Measurements from ENCODE around the gene TTLL5.

The TTLL5 gene

GRCh38 chr14:75858362-75858761 is 197.3 kb downstream of the TTLL5 start:
- Histone ChIP-seq H3K27ac (ENCODE audit: low read depth, low read length) (no peak overlapping the region), H3K4me1 (ENCODE audit: control insufficient read depth, insufficient read depth, low read length) (peaks cover 12% of the 10 kb centered on the region), H3K9ac (ENCODE audit: low read length) (no peak overlapping the region), H3K36me3 (ENCODE audit: control insufficient read depth, insufficient read depth, low read length) (peaks cover 2% of the 10 kb centered on the region), H3K27me3 (ENCODE audit: control insufficient read depth, insufficient read depth, low read length) (no peaks in the 10 kb centered on the region), H3K4me3 (ENCODE audit: low read length) (no peak overlapping the region)

GRCh38 chr14:75859746-75860145 is 198.7 kb downstream of the TTLL5 start:
- Histone ChIP-seq H3K27me3 (ENCODE audit: control insufficient read depth, insufficient read depth, low read length) (no peaks in the 10 kb centered on the region), H3K9ac (ENCODE audit: low read length) (no peak overlapping the region), H3K4me3 (ENCODE audit: low read length) (no peak overlapping the region), H3K4me1 (ENCODE audit: control insufficient read depth, insufficient read depth, low read length) (peaks cover 12% of the 10 kb centered on the region), H3K27ac (ENCODE audit: low read depth, low read length) (peak overlapping the region; percentile 20), H3K36me3 (ENCODE audit: control insufficient read depth, insufficient read depth, low read length) (peaks cover 2% of the 10 kb centered on the region)

- Histone ChIP-seq H3K4me3 (ENCODE audit: low read length) (no peak overlapping the region), H3K36me3 (ENCODE audit: control insufficient read depth, insufficient read depth, low read length) (peaks cover 2% of the 10 kb centered on the region), H3K4me1 (ENCODE audit: control insufficient read depth, insufficient read depth, low read length) (peaks cover 12% of the 10 kb centered on the region), H3K27ac (ENCODE audit: low read depth, low read length) (peak overlapping the region; percentile 40), H3K27me3 (ENCODE audit: control insufficient read depth, insufficient read depth, low read length) (no peaks in the 10 kb centered on the region), H3K9ac (ENCODE audit: low read length) (no peak overlapping the region)
Measured at GRCh38 chr14:75860561-75861160, 199.6 kb downstream of the TTLL5 start.

GRCh38 chr14:75861161-75861621 is 200.1 kb downstream of the TTLL5 start:
- Histone ChIP-seq H3K4me1 (ENCODE audit: control insufficient read depth, insufficient read depth, low read length) (peaks cover 12% of the 10 kb centered on the region), H3K27me3 (ENCODE audit: control insufficient read depth, insufficient read depth, low read length) (no peaks in the 10 kb centered on the region), H3K4me3 (ENCODE audit: low read length) (peak overlapping the region; percentile 15), H3K27ac (ENCODE audit: low read depth, low read length) (peak overlapping the region; percentile 40), H3K36me3 (ENCODE audit: control insufficient read depth, insufficient read depth, low read length) (peaks cover 2% of the 10 kb centered on the region), H3K9ac (ENCODE audit: low read length) (no peak overlapping the region)

GRCh38 chr14:75863221-75863620 is 202.2 kb downstream of the TTLL5 start:
- Histone ChIP-seq H3K36me3 (ENCODE audit: control insufficient read depth, insufficient read depth, low read length) (peaks cover 2% of the 10 kb centered on the region), H3K27me3 (ENCODE audit: control insufficient read depth, insufficient read depth, low read length) (no peaks in the 10 kb centered on the region), H3K4me3 (ENCODE audit: low read length) (no peak overlapping the region), H3K4me1 (ENCODE audit: control insufficient read depth, insufficient read depth, low read length) (peaks cover 24% of the 10 kb centered on the region), H3K9ac (ENCODE audit: low read length) (no peak overlapping the region), H3K27ac (ENCODE audit: low read depth, low read length) (no peak overlapping the region)

- no peaks in the 10 kb centered on the region for H3K27me3 ChIP-seq (ENCODE audit: control insufficient read depth, insufficient read depth, low read length)
- H3K4me1 ChIP-seq (ENCODE audit: control insufficient read depth, insufficient read depth, low read length), result peaks cover 30% of the 10 kb centered on the region
- H3K36me3 ChIP-seq (ENCODE audit: control insufficient read depth, insufficient read depth, low read length), result peaks cover 2% of the 10 kb centered on the region
- H3K4me3 ChIP-seq (ENCODE audit: low read length), result no peak overlapping the region
- no peak overlapping the region for H3K27ac ChIP-seq (ENCODE audit: low read depth, low read length)
- no peak overlapping the region for H3K9ac ChIP-seq (ENCODE audit: low read length)
Measured at GRCh38 chr14:75864352-75864751, 203.3 kb downstream of the TTLL5 start.

- H3K4me1 ChIP-seq (ENCODE audit: control insufficient read depth, insufficient read depth, low read length), result peaks cover 26% of the 10 kb centered on the region
Measured at GRCh38 chr14:75865531-75865930, 204.5 kb downstream of the TTLL5 start.

GRCh38 chr14:75866970-75867369 is 205.9 kb downstream of the TTLL5 start:
- no peaks in the 10 kb centered on the region for H3K36me3 ChIP-seq (ENCODE audit: control insufficient read depth, insufficient read depth, low read length)
- H3K27me3 ChIP-seq (ENCODE audit: control insufficient read depth, insufficient read depth, low read length), result no peaks in the 10 kb centered on the region
- H3K9ac ChIP-seq (ENCODE audit: low read length), result no peak overlapping the region
- H3K4me1 ChIP-seq (ENCODE audit: control insufficient read depth, insufficient read depth, low read length), result peaks cover 18% of the 10 kb centered on the region
- no peak overlapping the region for H3K4me3 ChIP-seq (ENCODE audit: low read length)
- H3K27ac ChIP-seq (ENCODE audit: low read depth, low read length), result no peak overlapping the region

More at GRCh38 chr14:75865531-75865930, 204.5 kb downstream of the TTLL5 start:
- Histone ChIP-seq H3K27ac (ENCODE audit: low read depth, low read length) (no peak overlapping the region), H3K4me3 (ENCODE audit: low read length) (no peak overlapping the region), H3K27me3 (ENCODE audit: control insufficient read depth, insufficient read depth, low read length) (no peaks in the 10 kb centered on the region), H3K9ac (ENCODE audit: low read length) (no peak overlapping the region), H3K36me3 (ENCODE audit: control insufficient read depth, insufficient read depth, low read length) (peaks cover 2% of the 10 kb centered on the region)

GRCh38 chr14:75871181-75871880 is 210.3 kb downstream of the TTLL5 start:
- Histone ChIP-seq H3K9ac (ENCODE audit: low read length) (no peak overlapping the region), H3K36me3 (ENCODE audit: control insufficient read depth, insufficient read depth, low read length) (no peaks in the 10 kb centered on the region), H3K27me3 (ENCODE audit: control insufficient read depth, insufficient read depth, low read length) (no peaks in the 10 kb centered on the region), H3K4me1 (ENCODE audit: control insufficient read depth, insufficient read depth, low read length) (peaks cover 18% of the 10 kb centered on the region), H3K27ac (ENCODE audit: low read depth, low read length) (no peak overlapping the region), H3K4me3 (ENCODE audit: low read length) (no peak overlapping the region)

- no peaks in the 10 kb centered on the region for H3K4me1 ChIP-seq (ENCODE audit: control insufficient read depth, insufficient read depth, low read length)
- H3K36me3 ChIP-seq (ENCODE audit: control insufficient read depth, insufficient read depth, low read length), result no peaks in the 10 kb centered on the region
- H3K4me3 ChIP-seq (ENCODE audit: low read length), result no peak overlapping the region
- no peak overlapping the region for H3K27ac ChIP-seq (ENCODE audit: low read depth, low read length)
- H3K27me3 ChIP-seq (ENCODE audit: control insufficient read depth, insufficient read depth, low read length), result no peaks in the 10 kb centered on the region
- no peak overlapping the region for H3K9ac ChIP-seq (ENCODE audit: low read length)
Measured at GRCh38 chr14:75875958-75876357, 214.9 kb downstream of the TTLL5 start.

GRCh38 chr14:75876530-75876929 is 215.5 kb downstream of the TTLL5 start:
- Histone ChIP-seq H3K36me3 (ENCODE audit: control insufficient read depth, insufficient read depth, low read length) (no peaks in the 10 kb centered on the region), H3K27me3 (ENCODE audit: control insufficient read depth, insufficient read depth, low read length) (no peaks in the 10 kb centered on the region), H3K9ac (ENCODE audit: low read length) (no peak overlapping the region), H3K4me3 (ENCODE audit: low read length) (no peak overlapping the region), H3K4me1 (ENCODE audit: control insufficient read depth, insufficient read depth, low read length) (no peaks in the 10 kb centered on the region), H3K27ac (ENCODE audit: low read depth, low read length) (no peak overlapping the region)

- no peak overlapping the region for H3K9ac ChIP-seq (ENCODE audit: low read length)
- H3K4me1 ChIP-seq (ENCODE audit: control insufficient read depth, insufficient read depth, low read length), result no peaks in the 10 kb centered on the region
- no peak overlapping the region for H3K27ac ChIP-seq (ENCODE audit: low read depth, low read length)
- no peaks in the 10 kb centered on the region for H3K27me3 ChIP-seq (ENCODE audit: control insufficient read depth, insufficient read depth, low read length)
- H3K4me3 ChIP-seq (ENCODE audit: low read length), result no peak overlapping the region
- H3K36me3 ChIP-seq (ENCODE audit: control insufficient read depth, insufficient read depth, low read length), result no peaks in the 10 kb centered on the region
Measured at GRCh38 chr14:75877292-75877691, 216.2 kb downstream of the TTLL5 start.

- no peaks in the 10 kb centered on the region for H3K27me3 ChIP-seq (ENCODE audit: control insufficient read depth, insufficient read depth, low read length)
- H3K4me3 ChIP-seq (ENCODE audit: low read length), result no peak overlapping the region
- no peak overlapping the region for H3K9ac ChIP-seq (ENCODE audit: low read length)
- H3K27ac ChIP-seq (ENCODE audit: low read depth, low read length), result no peak overlapping the region
- no peaks in the 10 kb centered on the region for H3K4me1 ChIP-seq (ENCODE audit: control insufficient read depth, insufficient read depth, low read length)
- H3K36me3 ChIP-seq (ENCODE audit: control insufficient read depth, insufficient read depth, low read length), result no peaks in the 10 kb centered on the region
Measured at GRCh38 chr14:75877884-75878283, 216.8 kb downstream of the TTLL5 start.

Data from rectal smooth muscle tissue (tissue), 1 donor.